Uterus (tissue), 4 donors: ENCODE data around the gene USP50. TPM values are rescaled to one million over a fixed set of nuclear protein-coding genes. Genes with fewer than 3 reads are reported as not detected.

Experiments used
- DNase-seq, 2 donors: peaks; one replicate each; pipeline ENCODE4 v3.0.0-alpha.2; 2019 to 2020
- H3K27ac ChIP-seq, 2 donors: fragments of 200-600 bp; sonication (generic); 1 replicate in 1 of 2; 2 replicates in 1 of 2; pipeline ENCODE4 v1.5.1; 2016 to 2018
- H3K27me3 ChIP-seq, 2 donors: fragments of 200-600 bp; sonication (generic); one replicate each; pipeline ENCODE4 v1.5.1; 2018 to 2019; ENCODE audit warnings: control low read depth in 1 of 2
- H3K36me3 ChIP-seq, 2 donors: fragments of 200-600 bp; sonication (generic); one replicate each; pipeline ENCODE4 v1.5.1; 2019; ENCODE audit warnings: control low read depth in 1 of 2
- H3K4me1 ChIP-seq, 2 donors: fragments of 200-600 bp; sonication (generic); one replicate each; pipeline ENCODE4 v1.5.1; 2018 to 2019; ENCODE audit warnings: control low read depth in 1 of 2
- H3K4me3 ChIP-seq, 2 donors: fragments of 200-600 bp; sonication (generic); 1 replicate in 1 of 2; 2 replicates in 1 of 2; pipeline ENCODE4 v1.5.1; 2018 to 2019; ENCODE audit warnings: mild to moderate bottlenecking in 1 of 2
- H3K9me3 ChIP-seq, 2 donors: fragments of 200-600 bp; sonication (generic); one replicate each; pipeline ENCODE4 v1.5.1; 2019; ENCODE audit warnings: control low read depth in 1 of 2
- CTCF ChIP-seq, 4 experiments: fragments of 200-600 bp in 2 of 4; fragments of 450-650 bp in 2 of 4; sonication (generic) in 2 of 4; IDR thresholded peaks; one replicate each; pipeline ENCODE4 v1.5.1; 2016 to 2019; ENCODE audit warnings: antibody characterized with exemption in 4 of 4, mild to moderate bottlenecking in 2 of 4, moderate library complexity in 1 of 4
- POLR2A ChIP-seq, 2 donors: fragments of 450-650 bp; IDR thresholded peaks; one replicate each; pipeline ENCODE4 v1.6.1; 2016; ENCODE audit warnings: antibody characterized with exemption in 2 of 2, mild to moderate bottlenecking in 1 of 2, moderate library complexity in 1 of 2
- intact Hi-C: fragments of 100-400 bp; cut with DNase I; formaldehyde crosslinking; loops from one replicate; pipeline ENCODE4 v1.15.1; 2023; ENCODE audit warnings: low total_unique reads
- total RNA-seq, 4 donors: library from RNA; depleted of rRNA in 3 of 4; stranded (reverse); fragments of >200 nt in 3 of 4; gene quantifications; one replicate each; pipeline versions ENCODE4 v1.1.0 to v1.2.4, GENCODE V29; 2014 to 2023
- donor health status: DM: yes; HTN: yes; CAD: no.

USP50 gene
- total RNA-seq, 4 donors from 2014 or later = 2.0 to 2.8 TPM; not detected in 2

- Histone ChIP-seq H3K36me3 (no peaks in the 10 kb centered on the region), H3K4me1 (no peaks in the 10 kb centered on the region), H3K4me3 (no peak overlapping the region), H3K9me3 (no peaks in the 10 kb centered on the region), H3K27me3 (no peaks in the 10 kb centered on the region), H3K27ac (no peak overlapping the region)
- DNase-seq = no peak
- TF ChIP-seq POLR2A (IDR thresholded peaks at IDR 0.05) (no peak), CTCF (IDR thresholded peaks at IDR 0.05) (no peak)
- intact Hi-C loops = no loop called here
These were observed 3.6 kb downstream of the USP50 start for GRCh38 chr15:50542887-50543210.

GRCh38 chr15:50531766-50532165 lies 14.7 kb downstream of the USP50 start:
- no peaks in the 10 kb centered on the region for H3K27me3 ChIP-seq
- TF ChIP-seq POLR2A (IDR thresholded peaks at IDR 0.05) = no peak
- DNase-seq = no peak
- no peaks in the 10 kb centered on the region for H3K4me1 ChIP-seq
- no peak overlapping the region for H3K4me3 ChIP-seq
- H3K9me3 ChIP-seq = no peaks in the 10 kb centered on the region
- intact Hi-C loops = no loop called here
- no peak overlapping the region for H3K27ac ChIP-seq
- H3K36me3 ChIP-seq = no peaks in the 10 kb centered on the region

GRCh38 chr15:50531163-50531562 lies 15.3 kb downstream of the USP50 start:
- Histone ChIP-seq H3K4me3 (no peak overlapping the region), H3K9me3 (no peaks in the 10 kb centered on the region), H3K36me3 (no peaks in the 10 kb centered on the region), H3K4me1 (no peaks in the 10 kb centered on the region), H3K27me3 (no peaks in the 10 kb centered on the region), H3K27ac (no peak overlapping the region)
- no peak for DNase-seq
- intact Hi-C loops = no loop called here
- TF ChIP-seq POLR2A (IDR thresholded peaks at IDR 0.05) = no peak
- TF ChIP-seq CTCF (IDR thresholded peaks at IDR 0.05) = no peak

- intact Hi-C loops = no loop called here
- Histone ChIP-seq H3K4me1 (no peaks in the 10 kb centered on the region), H3K9me3 (no peaks in the 10 kb centered on the region), H3K4me3 (no peak overlapping the region), H3K27me3 (no peaks in the 10 kb centered on the region), H3K27ac (no peak overlapping the region), H3K36me3 (no peaks in the 10 kb centered on the region)
- DNase-seq = no peak
- TF ChIP-seq POLR2A (IDR thresholded peaks at IDR 0.05) = no peak
- no peak for TF ChIP-seq CTCF (IDR thresholded peaks at IDR 0.05)
These were observed 22.6 kb downstream of the USP50 start for GRCh38 chr15:50523851-50524251.

- H3K27me3 ChIP-seq = no peaks in the 10 kb centered on the region
- no peak for DNase-seq
- no peak overlapping the region for H3K27ac ChIP-seq
- intact Hi-C loops = no loop called here
- H3K4me3 ChIP-seq = no peak overlapping the region
- H3K9me3 ChIP-seq = peaks cover 0 to 5% of the 10 kb centered on the region in 2 donors
- TF ChIP-seq CTCF (IDR thresholded peaks at IDR 0.05) (no peak), POLR2A (IDR thresholded peaks at IDR 0.05) (no peak)
- no peaks in the 10 kb centered on the region for H3K36me3 ChIP-seq
- H3K4me1 ChIP-seq = no peaks in the 10 kb centered on the region
These were observed 26.6 kb downstream of the USP50 start for GRCh38 chr15:50519740-50520425.

- Histone ChIP-seq H3K4me1 (no peaks in the 10 kb centered on the region), H3K27me3 (no peaks in the 10 kb centered on the region), H3K4me3 (no peak overlapping the region), H3K27ac (no peak overlapping the region), H3K36me3 (no peaks in the 10 kb centered on the region), H3K9me3 (no peaks in the 10 kb centered on the region)
- no peak for TF ChIP-seq CTCF (IDR thresholded peaks at IDR 0.05)
- TF ChIP-seq POLR2A (IDR thresholded peaks at IDR 0.05) = no peak
- intact Hi-C loops = no loop called here
- DNase-seq = no peak
These were observed 33.5 kb downstream of the USP50 start for GRCh38 chr15:50513001-50513400.
